Left kidney (tissue), 2 donors: Measurements from ENCODE around the gene RAB28. TPM values are rescaled to one million over a fixed set of nuclear protein-coding genes. Genes with fewer than 3 reads are reported as not detected.

Experiments
- DNase-seq: peaks from one replicate; pipeline ENCODE4 v3.0.0-alpha.2; 2013
- polyA plus RNA-seq: library from polyadenylated mRNA; unstranded; fragments of 120-200 nt; gene quantifications from one replicate; pipeline ENCODE4 v1.2.1, GENCODE V29; 2013; ENCODE audit not compliant: insufficient read length

The RAB28 gene
- polyA plus RNA-seq, 1 donor = 37.3 TPM

DNA sequence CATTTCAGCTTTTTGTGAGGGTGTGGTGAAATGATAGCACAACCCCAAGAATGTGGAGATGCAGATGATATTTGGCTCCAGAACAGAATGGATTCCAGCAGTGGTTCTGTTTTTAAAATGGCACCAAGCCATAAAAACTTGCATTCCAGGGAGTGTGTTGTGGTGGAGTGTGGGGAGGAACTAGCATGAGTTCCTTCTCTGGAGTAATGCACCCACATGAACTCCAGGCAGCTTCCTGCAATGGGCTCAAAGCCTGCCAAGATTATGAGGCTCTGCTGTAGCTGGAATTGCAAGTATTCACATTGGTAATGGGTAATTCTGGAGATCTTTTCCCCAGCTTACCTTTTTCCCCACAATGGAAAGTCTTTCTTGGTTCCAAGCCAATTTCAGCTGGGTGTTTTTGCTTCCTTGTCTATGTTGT lies 161.4 kb downstream of the RAB28 start:
- no peak for DNase-seq

Other genes starting within 250 kb of the RAB28 start
- gene NKX3-2, start 60.2 kb upstream of the RAB28 start, polyA plus RNA-seq = not detected
- gene BOD1L1, start 143.4 kb upstream of the RAB28 start, polyA plus RNA-seq = 79.8 TPM